HG02852 (cell line): Measurements from ENCODE around the gene PROB1.
"Not testable (repeated sequence)": the region's sequence is repeated elsewhere in the genome, so short reads cannot be mapped to it uniquely, and the experiment has no call there.

Experiments used
- ATAC-seq: cut with Tn5 transposase; IDR thresholded peaks from one replicate; pipeline ENCODE4 v1.9.1; 2021; ENCODE audit warnings: mild to moderate bottlenecking, moderate library complexity; ENCODE audit not compliant: unreplicated experiment

The PROB1 gene

DNA sequence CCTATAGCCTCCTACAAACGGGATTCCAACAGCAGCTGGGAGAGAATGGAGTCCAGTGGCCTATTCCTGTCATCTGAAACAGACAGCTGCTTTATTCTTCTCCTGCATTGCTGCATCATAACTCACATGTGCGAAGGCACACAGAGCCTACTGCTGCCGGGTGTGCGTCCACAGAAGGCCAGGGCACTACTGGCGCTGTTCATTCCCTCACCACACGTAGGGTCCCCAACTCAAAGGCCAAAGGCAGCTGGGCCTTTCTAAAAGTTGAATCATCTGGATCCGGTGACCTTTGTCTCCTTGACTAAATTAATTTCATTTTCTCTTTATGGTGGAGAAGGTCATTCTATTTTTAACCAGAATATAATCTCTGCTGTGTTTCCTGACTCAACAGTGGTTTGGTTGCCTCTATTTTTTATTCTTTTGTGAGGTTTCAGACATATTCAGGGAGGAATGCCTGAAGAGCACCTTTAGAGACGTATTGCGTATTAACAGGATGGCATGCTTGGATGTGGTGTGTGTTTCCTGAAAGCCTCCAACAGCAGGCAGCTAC, 19.8 kb upstream of the PROB1 start:
- ATAC-seq = no peak

DNA sequence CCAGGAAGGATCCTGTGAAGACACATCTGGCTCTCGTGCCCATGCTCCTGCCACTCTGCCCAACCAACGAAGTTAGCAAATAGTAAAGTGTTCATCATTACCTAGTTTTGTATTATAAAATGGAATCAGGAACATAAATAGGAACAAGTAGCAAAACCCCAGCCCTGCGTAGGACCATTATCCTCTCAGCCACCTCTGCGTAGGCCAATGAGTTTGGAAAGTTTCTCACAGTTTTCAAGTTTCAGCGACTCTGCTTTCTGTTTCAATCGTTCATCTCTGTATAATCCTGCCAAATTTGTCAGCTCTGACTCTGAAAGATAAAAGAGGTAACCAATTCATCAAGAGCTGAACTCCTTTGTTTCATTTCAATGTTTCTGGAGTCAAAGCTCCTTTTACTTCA, 19.1 kb upstream of the PROB1 start:
- ATAC-seq = no peak

DNA sequence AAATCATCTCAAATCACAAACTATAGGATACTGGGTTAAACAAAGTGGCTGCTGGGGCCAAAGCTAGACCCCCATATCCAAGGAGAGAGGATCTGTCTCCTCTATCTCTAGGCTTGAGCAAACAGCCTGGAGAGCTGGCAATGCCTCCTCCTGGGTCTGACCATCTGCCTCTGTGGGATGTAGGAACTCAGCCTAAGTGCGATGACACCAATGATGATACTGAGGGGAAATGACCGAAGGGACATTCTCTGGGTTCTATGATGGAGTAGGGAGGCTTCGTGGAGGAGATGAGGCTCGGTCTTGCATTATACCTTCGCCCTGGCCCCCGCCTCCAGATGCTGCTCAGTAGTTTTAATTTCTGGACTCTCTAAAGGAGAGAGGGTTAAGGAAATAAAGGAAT, 18.2 kb upstream of the PROB1 start:
- ATAC-seq = no peak

DNA sequence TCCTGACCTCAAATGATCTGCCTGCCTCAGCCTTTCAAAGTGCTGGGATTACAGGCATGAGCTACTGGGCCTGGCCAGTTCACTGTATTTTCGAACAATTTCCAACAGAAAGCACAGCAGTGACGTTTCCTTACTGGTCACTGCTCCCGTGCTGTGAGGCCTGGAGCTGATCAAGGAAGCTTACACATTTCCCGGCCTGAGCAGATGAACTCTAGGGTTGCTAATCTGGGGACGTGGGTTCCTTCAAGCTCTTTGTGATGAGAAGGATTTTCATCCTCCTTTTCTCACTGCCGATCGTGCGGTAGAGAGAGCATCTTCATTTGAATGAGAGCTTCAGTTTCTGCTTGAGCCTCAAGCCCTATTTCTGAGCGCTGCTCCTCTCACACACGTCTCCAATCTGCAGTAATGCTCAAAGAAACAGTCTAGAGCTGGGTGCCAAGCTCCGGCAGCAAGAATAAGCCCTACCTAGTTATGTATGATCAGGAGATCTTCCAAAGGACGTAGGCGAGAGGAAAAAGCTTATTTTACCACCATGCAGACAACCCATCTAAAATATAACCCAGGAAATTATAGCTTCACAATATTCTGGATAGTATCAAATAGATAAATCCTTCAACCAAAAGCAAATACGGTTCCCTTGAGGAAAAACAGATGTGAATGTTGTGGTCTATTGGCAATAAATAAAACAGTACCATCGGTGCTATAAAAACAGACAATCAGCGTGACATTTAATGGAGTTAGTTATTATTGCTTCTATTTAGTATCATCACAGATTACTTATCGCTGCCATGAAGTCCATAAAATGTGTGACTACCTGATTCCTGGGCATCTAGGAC, 16.3 kb upstream of the PROB1 start:
- no peak for ATAC-seq

DNA sequence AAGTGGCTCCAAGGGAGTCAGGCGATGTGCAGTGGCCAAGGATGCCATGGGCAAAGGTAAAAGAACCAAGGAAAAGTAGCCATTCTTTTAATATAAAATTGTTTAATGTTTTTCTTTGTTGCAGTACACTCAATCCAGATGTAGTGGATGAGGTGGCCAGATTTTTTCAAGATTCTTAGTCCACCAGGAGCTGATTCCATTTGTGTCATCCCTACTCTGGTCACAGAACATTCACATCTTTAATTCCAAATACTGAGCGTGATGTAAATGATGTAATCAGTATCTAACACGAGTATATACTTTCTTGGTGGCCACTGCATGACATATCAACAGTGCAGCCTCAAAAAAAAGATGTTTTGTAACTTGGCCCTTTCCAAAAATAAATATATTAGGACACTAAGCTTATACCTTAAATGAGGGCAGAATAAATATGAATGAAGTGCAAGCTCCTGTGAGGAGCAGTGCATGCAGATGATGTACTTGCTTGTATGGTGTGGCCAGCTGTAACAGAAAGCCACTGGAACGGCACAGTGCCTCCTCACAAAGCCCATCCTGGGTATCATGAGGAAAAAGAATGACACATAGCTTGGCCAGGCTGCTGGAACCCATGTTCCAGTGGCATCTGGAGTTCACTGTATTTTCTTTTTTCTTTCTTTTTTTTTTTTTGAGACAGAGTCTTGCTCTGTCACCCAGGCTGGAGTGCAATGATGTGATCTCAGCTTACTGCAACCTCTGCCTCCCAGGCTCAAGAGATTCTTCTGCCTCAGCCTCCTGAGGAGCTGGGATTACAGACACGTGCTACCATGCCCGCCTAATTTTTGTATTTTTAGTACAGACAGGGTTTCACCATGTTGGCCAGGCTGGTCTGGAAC, 15.5 kb upstream of the PROB1 start:
- ATAC-seq = no peak

DNA sequence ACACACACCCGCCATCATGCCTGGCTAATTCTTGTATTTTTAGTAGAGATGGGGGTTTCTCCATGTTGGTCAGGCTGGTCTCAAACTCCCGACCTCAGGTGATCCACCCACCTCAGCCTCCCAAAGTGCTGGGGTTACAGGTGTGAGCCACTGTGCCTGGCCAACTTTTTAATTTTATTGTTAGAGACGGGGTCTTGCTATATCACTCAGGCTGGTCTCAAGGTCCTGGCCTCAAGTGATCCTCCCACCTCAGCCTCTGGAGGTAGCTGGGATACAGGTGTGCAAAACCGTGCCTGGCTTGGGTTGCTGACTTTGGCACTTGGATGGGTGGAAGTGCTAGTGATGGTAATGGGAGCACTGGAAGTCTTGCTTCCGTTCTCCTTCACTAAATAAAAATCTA, 14.2 kb upstream of the PROB1 start:
- ATAC-seq = not testable (repeated sequence)

DNA sequence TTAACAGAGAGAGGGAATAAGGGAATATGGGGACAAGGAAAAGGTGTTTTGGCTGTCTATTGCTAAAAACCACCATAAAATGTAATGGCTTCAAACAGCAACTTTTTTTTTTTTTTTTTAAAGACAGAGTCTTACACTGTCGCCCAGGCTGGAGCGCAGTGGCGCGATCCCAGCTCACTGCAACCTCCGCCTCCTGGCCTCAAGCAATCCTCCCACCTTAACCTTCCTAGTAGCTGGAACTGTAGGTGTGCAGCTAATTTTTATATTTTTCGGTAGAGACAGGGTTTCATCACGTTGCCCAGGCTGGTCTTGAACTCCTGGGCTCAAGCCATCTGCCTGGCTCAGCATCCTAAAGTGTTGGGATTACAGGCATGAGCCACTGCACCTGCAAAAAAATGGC, 13.3 kb upstream of the PROB1 start:
- no peak for ATAC-seq

DNA sequence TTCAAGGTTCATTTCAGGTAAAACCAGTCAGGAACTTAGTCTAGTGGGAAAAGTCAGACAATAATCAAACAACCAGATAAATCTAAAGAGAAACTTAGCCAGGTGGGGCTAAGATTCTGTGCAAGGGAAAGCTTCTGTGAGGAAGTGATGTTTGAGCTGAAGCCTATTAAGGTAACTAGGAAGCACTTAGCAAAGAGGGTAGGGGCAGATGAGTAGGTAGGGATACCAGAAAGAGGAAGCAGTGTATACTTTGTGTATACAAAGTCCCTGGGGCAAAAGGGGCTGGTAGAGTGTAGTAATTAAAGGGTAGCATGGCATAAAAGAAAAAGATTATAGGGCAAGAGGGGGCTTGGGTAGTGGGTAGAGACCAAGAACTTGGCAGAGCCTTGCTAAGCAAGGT, 12.6 kb upstream of the PROB1 start:
- ATAC-seq = no peak

DNA sequence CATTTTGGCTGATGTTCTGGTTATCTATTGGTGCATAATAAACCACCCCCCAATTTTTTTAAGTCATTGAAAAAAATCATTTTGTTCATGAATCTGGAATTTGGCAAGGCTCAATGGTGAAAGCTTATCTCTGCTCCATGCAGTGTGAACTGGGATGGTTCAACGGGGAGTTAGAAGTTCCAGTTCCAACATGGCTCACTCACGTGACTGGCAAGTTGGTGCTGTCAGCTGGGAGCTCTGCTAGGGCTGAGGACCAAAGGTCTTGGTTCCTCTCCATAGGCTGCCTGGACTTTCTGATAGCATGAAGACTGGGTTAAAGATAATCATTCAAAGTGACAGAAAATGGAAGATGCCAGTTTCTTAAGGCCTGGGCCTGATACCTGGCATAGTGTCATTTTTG, 12.1 kb upstream of the PROB1 start:
- ATAC-seq = no peak

DNA sequence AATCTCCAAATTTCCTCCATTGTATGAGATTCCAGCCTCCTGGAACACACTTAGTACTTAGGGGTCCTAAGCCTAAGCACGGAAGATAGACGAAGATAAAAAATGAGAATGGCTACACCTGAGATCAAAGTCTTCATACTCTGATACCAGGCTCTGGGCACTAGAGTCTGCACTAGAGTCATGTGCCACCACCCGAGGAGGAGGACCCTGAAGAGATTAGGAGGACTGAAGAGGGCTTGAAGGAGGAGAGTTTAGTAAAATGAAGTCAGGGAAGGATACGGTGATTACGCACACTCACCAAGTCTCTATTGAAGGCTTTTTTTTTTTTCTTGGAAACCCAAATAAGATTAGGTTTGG, 9.6 kb upstream of the PROB1 start:
- no peak for ATAC-seq

DNA sequence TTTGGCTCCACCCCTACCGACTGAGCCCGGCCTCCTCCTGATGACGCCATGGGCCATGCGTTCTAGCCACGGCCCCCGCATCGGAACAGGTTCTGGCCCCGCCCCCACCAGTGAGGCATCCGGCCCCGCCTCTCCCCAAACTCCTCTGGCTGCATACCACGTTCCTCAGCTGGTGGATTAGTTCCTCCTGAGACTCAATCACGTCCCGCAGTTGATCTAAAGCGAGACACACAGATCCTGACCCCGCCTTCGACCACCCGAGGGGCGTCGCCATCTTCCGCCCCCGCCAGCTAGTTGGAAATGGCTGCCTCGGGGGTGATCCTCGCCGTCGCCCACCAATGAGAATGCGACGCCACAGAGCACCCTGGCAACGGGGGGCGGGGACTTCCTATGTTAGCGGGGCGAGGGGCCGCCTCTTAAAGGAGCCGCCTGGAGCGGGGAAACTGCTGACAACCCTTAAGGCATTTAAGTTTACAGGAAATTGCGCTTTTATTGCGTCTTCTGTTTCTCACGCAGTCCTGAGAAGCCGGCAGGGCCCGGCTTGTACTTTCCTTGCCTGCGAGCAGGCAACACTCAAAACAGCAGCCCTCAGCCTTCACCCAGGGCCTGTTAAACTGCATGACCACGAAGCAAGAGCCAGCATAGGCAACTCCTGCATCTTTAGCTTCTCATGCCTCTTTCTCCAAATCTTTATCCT, 9.0 kb upstream of the PROB1 start, which contains the start of gene SPATA24:
SPATA24 (minus strand) TSS at position 303 of the 697 bp plus-strand sequence; CDS start at position 274, 29 bp downstream.
- peak; percentile 79 for ATAC-seq

DNA sequence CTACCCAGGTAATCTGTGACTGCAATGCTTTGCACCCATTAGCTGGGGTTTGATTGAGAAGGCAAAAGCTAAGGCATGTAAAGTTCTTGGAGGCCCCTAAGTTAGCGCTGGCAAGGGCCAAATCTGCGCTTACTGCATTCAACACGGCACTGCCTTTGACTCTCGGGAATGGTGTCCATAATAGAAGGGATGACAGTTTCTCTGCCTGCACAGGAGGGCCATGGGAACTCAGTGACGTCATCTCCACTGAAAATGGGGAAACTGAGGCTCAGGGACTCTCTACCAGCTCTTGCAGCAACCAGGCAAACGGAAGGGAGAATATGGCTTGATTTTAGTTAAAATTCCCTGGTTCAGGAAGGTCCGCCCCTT, 8.5 kb upstream of the PROB1 start:
- no peak for ATAC-seq

DNA sequence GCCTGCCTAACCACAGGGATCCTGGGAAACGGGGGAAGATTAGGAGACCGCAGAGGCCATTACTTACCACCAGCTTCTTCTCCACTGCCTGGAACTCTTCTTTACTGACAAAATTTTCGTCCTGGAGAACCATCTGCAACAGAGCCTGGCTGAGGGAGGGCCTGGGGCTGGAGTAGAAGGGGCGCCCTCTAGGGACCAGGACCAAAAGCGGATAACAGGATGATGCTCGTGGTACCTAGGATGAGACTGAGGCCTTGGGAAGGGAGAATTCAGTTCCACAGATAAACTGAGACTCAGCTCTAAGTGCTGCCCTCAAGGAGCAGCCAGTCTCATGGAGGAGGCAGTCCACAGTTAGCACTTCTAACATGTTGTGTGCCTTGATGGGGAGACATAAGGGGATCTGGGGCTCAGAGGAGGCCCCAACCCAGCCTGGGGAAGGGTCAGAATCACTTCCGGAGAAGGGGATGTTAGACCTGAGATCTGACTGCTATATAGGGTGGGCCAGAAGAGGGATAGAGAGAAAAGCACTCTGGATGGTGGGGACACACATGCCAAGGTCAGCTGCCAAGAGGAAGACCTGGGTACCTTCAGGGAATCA, 7.8 kb upstream of the PROB1 start:
- no peak for ATAC-seq

DNA sequence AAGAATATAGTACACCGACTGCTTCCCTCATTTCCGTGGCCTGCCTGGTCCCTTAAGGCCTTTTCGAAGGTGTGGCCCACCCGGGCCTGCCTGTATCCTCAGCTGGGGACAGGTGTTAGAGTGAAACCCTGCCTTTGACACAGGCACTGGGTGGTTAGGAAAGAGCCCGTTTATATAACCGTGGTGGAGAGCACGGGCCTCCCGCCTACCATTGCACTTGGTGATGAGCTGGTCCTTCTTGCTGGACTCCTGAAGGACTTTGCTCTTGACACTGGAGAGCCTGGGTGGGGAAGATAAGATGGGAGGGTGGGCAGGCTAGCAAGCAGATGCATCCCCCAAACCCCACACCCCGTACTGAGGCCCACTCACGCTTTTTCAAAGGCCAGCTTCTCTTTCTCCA, 6.6 kb upstream of the PROB1 start:
- ATAC-seq = no peak

DNA sequence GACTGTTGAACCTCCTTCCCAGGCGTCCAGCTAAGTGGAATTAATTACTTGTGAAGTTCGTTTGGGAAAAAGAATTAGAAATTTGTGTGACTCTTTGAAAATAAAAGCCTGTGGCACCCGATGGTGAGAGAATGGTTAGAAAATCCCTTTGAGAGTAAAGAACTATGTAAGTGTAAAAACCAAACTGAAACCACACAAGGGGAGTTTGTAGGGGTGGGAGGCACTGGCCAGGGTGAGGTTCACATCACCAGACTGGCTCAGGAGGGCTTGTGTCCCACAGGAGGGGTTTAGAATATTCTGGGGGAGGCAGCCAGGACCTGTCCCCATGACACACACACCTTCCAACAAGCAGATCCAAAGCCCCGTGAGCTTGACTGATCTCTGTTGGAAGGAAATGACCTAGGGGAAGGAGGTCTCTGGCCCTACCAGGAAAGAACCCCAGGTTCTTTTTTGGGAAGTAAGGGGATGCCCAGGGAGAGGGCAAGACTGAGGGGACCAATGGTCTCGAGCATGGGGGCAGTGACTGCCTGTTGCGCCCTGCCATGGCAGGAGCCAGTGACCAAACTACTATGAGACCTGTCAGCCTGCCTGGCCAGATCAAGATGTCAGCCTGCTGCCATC, 4.7 kb upstream of the PROB1 start:
- peak; percentile 31 for ATAC-seq

DNA sequence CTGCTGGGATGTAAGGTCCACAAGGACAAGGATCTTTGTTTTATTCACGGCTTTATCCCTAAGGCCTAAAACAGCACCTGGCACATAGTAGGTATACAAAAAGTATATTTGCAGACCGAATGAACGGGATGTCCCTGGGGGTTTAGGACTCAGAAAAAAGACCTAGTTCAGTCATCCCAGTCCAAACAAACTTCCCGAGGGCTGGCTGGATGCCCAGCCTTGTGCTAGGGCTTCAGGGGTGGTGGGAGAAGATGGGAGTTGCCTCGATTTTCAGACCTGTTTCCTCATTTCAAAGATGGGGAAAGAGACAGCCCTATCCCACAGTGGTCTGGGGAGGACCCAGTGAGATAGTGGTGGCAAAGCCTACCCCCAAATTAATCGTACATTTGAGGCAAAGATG, 3.0 kb upstream of the PROB1 start:
- ATAC-seq = no peak

DNA sequence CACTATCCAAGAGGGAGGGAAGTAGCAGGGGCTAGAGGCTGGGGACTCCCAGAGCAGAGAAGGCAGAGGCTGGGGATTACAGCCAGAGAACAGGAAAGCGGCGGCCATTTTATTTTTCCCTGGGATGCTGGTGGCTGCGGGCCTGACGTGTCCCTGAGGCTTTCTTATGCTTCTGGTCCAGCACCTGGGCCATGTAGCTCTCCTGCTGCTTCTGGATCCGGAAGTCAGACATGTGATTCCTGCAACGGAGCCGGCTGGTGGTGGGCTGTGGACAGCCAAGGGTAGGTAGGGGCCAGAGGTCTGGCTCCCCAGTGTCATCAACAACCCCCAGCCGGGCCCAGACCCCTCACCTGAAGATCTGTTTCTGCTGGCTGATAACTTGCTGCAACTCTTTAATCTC, 1.8 kb upstream of the PROB1 start:
- ATAC-seq = no peak

DNA sequence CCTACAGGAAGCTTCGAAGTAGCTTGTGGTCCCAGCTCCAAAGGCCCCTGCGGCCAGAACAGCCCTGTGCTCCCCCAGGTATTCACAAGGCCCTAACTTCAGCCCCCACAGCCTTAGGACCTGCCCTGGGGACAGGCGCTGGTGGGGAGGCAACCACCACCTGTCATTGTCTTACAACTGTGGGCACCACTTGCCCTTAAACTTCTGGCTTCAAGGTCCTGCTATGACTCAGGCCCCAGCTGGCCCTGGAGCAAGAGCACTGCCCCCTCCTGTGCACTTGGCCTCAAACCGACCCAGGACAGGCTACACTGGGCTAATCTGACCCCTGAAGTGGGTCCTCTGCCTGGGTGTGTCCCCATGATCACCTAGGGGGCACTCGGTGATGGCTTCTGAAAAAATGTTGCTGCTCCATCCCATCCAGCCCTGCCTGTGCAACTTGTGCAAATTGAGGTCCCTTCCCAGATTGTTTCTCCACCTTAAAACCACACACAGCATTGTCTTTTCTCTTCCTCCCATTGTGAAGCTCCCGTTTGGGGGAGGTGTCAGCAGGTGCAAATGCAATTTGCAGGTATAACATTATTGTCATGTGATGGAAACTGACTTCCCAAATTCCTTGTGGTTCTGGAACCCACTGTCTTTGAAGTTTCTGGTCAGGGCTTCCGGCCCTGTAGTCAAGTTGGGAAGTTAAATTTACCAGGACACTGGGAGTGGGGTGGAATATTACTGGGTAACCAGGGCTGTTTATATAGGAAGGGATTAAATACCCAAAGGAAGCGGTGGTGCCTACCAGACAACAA, 1.1 kb upstream of the PROB1 start:
- ATAC-seq = no peak

DNA sequence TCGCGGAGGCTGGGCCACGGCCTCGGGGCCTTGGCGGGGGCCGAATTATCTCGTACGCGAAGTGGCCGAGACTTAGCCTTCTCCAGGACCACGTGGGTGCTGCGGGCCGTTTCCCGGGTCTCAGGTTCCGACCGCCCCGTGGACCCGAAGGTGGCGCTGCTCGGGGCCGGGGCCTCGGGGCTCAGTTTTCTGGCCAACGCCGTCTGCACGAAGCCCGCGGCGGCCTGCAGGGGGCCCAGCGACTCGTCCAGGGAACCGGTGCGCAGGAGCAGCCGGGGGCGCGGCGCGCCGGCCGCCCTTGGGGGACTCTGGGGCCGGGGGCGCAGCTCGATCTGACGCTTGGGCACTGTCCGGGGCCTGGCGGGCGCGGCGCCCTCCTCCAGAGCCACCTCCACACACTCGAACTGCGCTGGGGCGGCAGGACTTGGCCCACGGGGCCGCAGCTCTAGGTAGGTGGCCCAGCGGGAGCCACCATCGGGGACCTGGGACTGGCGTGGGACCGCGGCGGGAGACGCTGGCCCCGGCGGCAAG, 716 bp downstream of the PROB1 start:
- ATAC-seq = no peak
